Mesenchymal stem cell (in vitro differentiated cells and primary cell): ENCODE measurements around the gene COL13A1.

ENCODE experiments used
- DNase-seq: peaks from one replicate; pipeline ENCODE4 v3.0.0-alpha.2; 2013
- H2AFZ ChIP-seq: one replicate; pipeline ENCODE4 v1.6.1; 2013; ENCODE audit warnings: low read depth, mild to moderate bottlenecking, control low read depth, inconsistent platforms, low read length, moderate library complexity
- H2AK5ac ChIP-seq: 2 replicates; pipeline ENCODE4 v1.6.1; 2013; ENCODE audit warnings: low read length, moderate library complexity, mild to moderate bottlenecking, inconsistent platforms; ENCODE audit not compliant: severe bottlenecking
- H2BK120ac ChIP-seq: one replicate; pipeline ENCODE4 v1.6.1; 2013; ENCODE audit warnings: low read depth, mild to moderate bottlenecking, inconsistent platforms, low read length, moderate library complexity
- H2BK12ac ChIP-seq, 2 experiments: one replicate each; pipeline ENCODE4 v1.6.1; 2013; ENCODE audit warnings: inconsistent platforms in 2 of 2, low read length in 2 of 2, mild to moderate bottlenecking in 2 of 2, moderate library complexity in 2 of 2, control low read depth in 1 of 2
- H2BK15ac ChIP-seq: one replicate; pipeline ENCODE4 v1.6.1; 2013; ENCODE audit warnings: mild to moderate bottlenecking, low read depth, inconsistent platforms; ENCODE audit not compliant: poor library complexity, severe bottlenecking
- H2BK5ac ChIP-seq: 2 replicates; pipeline ENCODE4 v1.6.1; 2013; ENCODE audit warnings: low read depth, mild to moderate bottlenecking, low read length, control low read depth, inconsistent platforms; ENCODE audit not compliant: poor library complexity, severe bottlenecking
- H3K14ac ChIP-seq, 2 experiments: one replicate each; pipeline ENCODE4 v1.6.1; 2013; ENCODE audit warnings: inconsistent platforms in 2 of 2, low read length in 2 of 2, control low read depth in 1 of 2, mild to moderate bottlenecking in 1 of 2, moderate library complexity in 1 of 2
- H3K18ac ChIP-seq, 2 experiments: one replicate each; pipeline ENCODE4 v1.6.1; 2013; ENCODE audit warnings: inconsistent platforms in 2 of 2, low read length in 2 of 2, control low read depth in 1 of 2, low read depth in 1 of 2, mild to moderate bottlenecking in 1 of 2
- H3K23ac ChIP-seq, 2 experiments: one replicate each; pipeline ENCODE4 v1.6.1; 2013; ENCODE audit warnings: inconsistent platforms in 2 of 2, low read length in 2 of 2, mild to moderate bottlenecking in 2 of 2, moderate library complexity in 2 of 2, control low read depth in 1 of 2
- H3K27ac ChIP-seq: 2 replicates; pipeline ENCODE4 v1.5.1; 2013; ENCODE audit warnings: mild to moderate bottlenecking, moderate library complexity, low read length, control low read depth, inconsistent platforms; ENCODE audit not compliant: poor library complexity, severe bottlenecking
- H3K27me3 ChIP-seq, 2 experiments: 2 replicates each; pipeline versions ENCODE4 v1.6.1 to v1.7.0; 2013; ENCODE audit warnings: low read length in 2 of 2, mild to moderate bottlenecking in 2 of 2, moderate library complexity in 2 of 2, control low read depth in 1 of 2, inconsistent platforms in 1 of 2; ENCODE audit not compliant: control insufficient read depth in 1 of 2, insufficient read depth in 1 of 2
- H3K36me3 ChIP-seq, 2 experiments: 2 replicates each; pipeline versions ENCODE4 v1.6.1 to v1.7.0; 2013; ENCODE audit warnings: low read length in 2 of 2, control low read depth in 1 of 2, inconsistent platforms in 1 of 2, low read depth in 1 of 2, mild to moderate bottlenecking in 1 of 2; ENCODE audit not compliant: insufficient read depth in 2 of 2, control insufficient read depth in 1 of 2
- H3K4ac ChIP-seq, 2 experiments: one replicate each; pipeline ENCODE4 v1.6.1; 2013; ENCODE audit warnings: inconsistent platforms in 2 of 2, low read length in 2 of 2, mild to moderate bottlenecking in 2 of 2, moderate library complexity in 2 of 2, control low read depth in 1 of 2, low read depth in 1 of 2
- H3K4me1 ChIP-seq: 2 replicates; pipeline ENCODE4 v1.6.1; 2013; ENCODE audit warnings: low read depth, low read length, control low read depth; ENCODE audit not compliant: control insufficient read depth, insufficient read depth
- H3K4me2 ChIP-seq: 2 replicates; pipeline ENCODE4 v1.6.1; 2013; ENCODE audit warnings: low read length, mild to moderate bottlenecking, inconsistent platforms; ENCODE audit not compliant: poor library complexity, severe bottlenecking
- H3K4me3 ChIP-seq, 2 experiments: 2 replicates each; pipeline versions ENCODE4 v1.5.1 to v1.7.0; 2013; ENCODE audit warnings: low read length in 2 of 2, mild to moderate bottlenecking in 2 of 2, control low read depth in 1 of 2, low read depth in 1 of 2; ENCODE audit not compliant: insufficient read depth in 1 of 2
- H3K79me1 ChIP-seq: replicated peaks from 2 replicates; pipeline ENCODE4 v1.6.1; 2013; ENCODE audit warnings: mild to moderate bottlenecking, control low read depth, low read length, inconsistent platforms; ENCODE audit not compliant: poor library complexity, severe bottlenecking
- H3K9ac ChIP-seq: 2 replicates; pipeline ENCODE4 v1.7.0; 2013; ENCODE audit warnings: mild to moderate bottlenecking, low read length, moderate library complexity
- H3K9me3 ChIP-seq: 2 replicates; pipeline ENCODE4 v1.7.0; 2013; ENCODE audit warnings: mild to moderate bottlenecking, low read length; ENCODE audit not compliant: control insufficient read depth
- H4K8ac ChIP-seq: one replicate; pipeline ENCODE4 v1.6.1; 2013; ENCODE audit warnings: inconsistent platforms, mild to moderate bottlenecking, low read length, moderate library complexity
- H4K91ac ChIP-seq: one replicate; pipeline ENCODE4 v1.6.1; 2013; ENCODE audit warnings: mild to moderate bottlenecking, low read length, inconsistent platforms
- WGBS: methylation state at CpG from one replicate; pipeline ENCODE4 v1.1.7; 2013; ENCODE audit warnings: mixed read lengths; 5-methylcytosine and 5-hydroxymethylcytosine counted together

The COL13A1 gene

GRCh38 chr10:69991151-69991550, 189.4 kb downstream of the COL13A1 start:
- no peaks in the 10 kb centered on the region for H3K4me1 ChIP-seq
- no peak overlapping the region for H2BK5ac ChIP-seq
- no peak overlapping the region for H2AK5ac ChIP-seq
- H3K4ac ChIP-seq = no peak overlapping the region
- no peak overlapping the region for H3K18ac ChIP-seq
- 100% methylated on average over 1 of the region's 2 CpGs for WGBS
- no peak overlapping the region for H3K9ac ChIP-seq
- DNase-seq = no peak
- H3K4me2 ChIP-seq = no peak overlapping the region
- no peak overlapping the region for H3K14ac ChIP-seq
- H2BK15ac ChIP-seq = no peak overlapping the region
- H2BK12ac ChIP-seq = no peak overlapping the region
- no peaks in the 10 kb centered on the region for H3K79me1 ChIP-seq
- no peaks in the 10 kb centered on the region for H3K9me3 ChIP-seq
- no peak overlapping the region for H2AFZ ChIP-seq
- no peak overlapping the region for H3K4me3 ChIP-seq
- peaks cover 11 to 29% of the 10 kb centered on the region in 2 experiments for H3K27me3 ChIP-seq
- H3K36me3 ChIP-seq = no peaks in the 10 kb centered on the region
- no peak overlapping the region for H3K23ac ChIP-seq
- H3K27ac ChIP-seq = no peak overlapping the region
- no peak overlapping the region for H4K8ac ChIP-seq
- no peak overlapping the region for H2BK120ac ChIP-seq
- no peak overlapping the region for H4K91ac ChIP-seq

- Histone ChIP-seq H4K91ac (no peak overlapping the region), H3K18ac (no peak overlapping the region), H2BK5ac (no peak overlapping the region), H3K4me3 (no peak overlapping the region), H2BK120ac (no peak overlapping the region), H3K79me1 (no peaks in the 10 kb centered on the region), H3K23ac (no peak overlapping the region), H3K27ac (no peak overlapping the region), H3K9ac (no peak overlapping the region), H3K27me3 (peaks cover 22 to 30% of the 10 kb centered on the region in 2 experiments), H2BK15ac (no peak overlapping the region), H3K4ac (no peak overlapping the region), H2AFZ (no peak overlapping the region), H3K36me3 (no peaks in the 10 kb centered on the region), H2AK5ac (no peak overlapping the region), H3K9me3 (no peaks in the 10 kb centered on the region), H4K8ac (no peak overlapping the region), H3K4me2 (no peak overlapping the region), H3K14ac (no peak overlapping the region), H2BK12ac (no peak overlapping the region), H3K4me1 (no peaks in the 10 kb centered on the region)
- 79% methylated on average over 1 of the region's 2 CpGs for WGBS
- peak; percentile 61 for DNase-seq
Measured at GRCh38 chr10:69994262-69994661, 192.6 kb downstream of the COL13A1 start.

- Histone ChIP-seq H3K4me2 (no peak overlapping the region), H4K91ac (no peak overlapping the region), H3K14ac (no peak overlapping the region), H4K8ac (no peak overlapping the region), H3K9me3 (no peaks in the 10 kb centered on the region), H3K4me3 (no peak overlapping the region), H3K9ac (no peak overlapping the region), H2AFZ (no peak overlapping the region), H2BK15ac (no peak overlapping the region), H3K4ac (no peak overlapping the region), H3K4me1 (no peaks in the 10 kb centered on the region), H3K36me3 (no peaks in the 10 kb centered on the region), H3K18ac (no peak overlapping the region), H3K27ac (no peak overlapping the region), H2BK12ac (no peak overlapping the region), H3K79me1 (no peaks in the 10 kb centered on the region), H2AK5ac (no peak overlapping the region), H3K27me3 (peaks cover 20 to 27% of the 10 kb centered on the region in 2 experiments), H2BK120ac (no peak overlapping the region), H2BK5ac (no peak overlapping the region), H3K23ac (no peak overlapping the region)
- WGBS = 85% methylated on average over 2 of the region's 2 CpGs
- DNase-seq = no peak
Measured at GRCh38 chr10:69996611-69997010, 194.9 kb downstream of the COL13A1 start.

GRCh38 chr10:70000262-70000661, 198.6 kb downstream of the COL13A1 start:
- Histone ChIP-seq H2AFZ (no peak overlapping the region), H2BK120ac (no peak overlapping the region), H2BK12ac (no peak overlapping the region), H2BK15ac (no peak overlapping the region), H2AK5ac (no peak overlapping the region), H3K18ac (no peak overlapping the region), H3K14ac (no peak overlapping the region), H2BK5ac (no peak overlapping the region), H3K4me3 (no peak overlapping the region), H3K27me3 (peaks cover 24 to 29% of the 10 kb centered on the region in 2 experiments), H4K8ac (no peak overlapping the region), H3K79me1 (no peaks in the 10 kb centered on the region), H3K4ac (no peak overlapping the region), H3K9ac (no peak overlapping the region), H3K27ac (no peak overlapping the region), H3K36me3 (no peaks in the 10 kb centered on the region), H3K4me2 (no peak overlapping the region), H4K91ac (no peak overlapping the region), H3K23ac (no peak overlapping the region), H3K4me1 (no peaks in the 10 kb centered on the region), H3K9me3 (peaks cover 6% of the 10 kb centered on the region)
- no peak for DNase-seq
- WGBS = 89% methylated on average over 4 of the region's 4 CpGs
